Hepatic stellate cell (primary cell): ENCODE results near the gene MAD1L1.
"Not testable (repeated sequence)": the region's sequence is repeated elsewhere in the genome, so short reads cannot be mapped to it uniquely, and the experiment has no call there.

Source experiments
- DNase-seq: peaks from one replicate; pipeline ENCODE4 v3.0.0; 2011; ENCODE audit warnings: low spot score

MAD1L1 gene

DNA sequence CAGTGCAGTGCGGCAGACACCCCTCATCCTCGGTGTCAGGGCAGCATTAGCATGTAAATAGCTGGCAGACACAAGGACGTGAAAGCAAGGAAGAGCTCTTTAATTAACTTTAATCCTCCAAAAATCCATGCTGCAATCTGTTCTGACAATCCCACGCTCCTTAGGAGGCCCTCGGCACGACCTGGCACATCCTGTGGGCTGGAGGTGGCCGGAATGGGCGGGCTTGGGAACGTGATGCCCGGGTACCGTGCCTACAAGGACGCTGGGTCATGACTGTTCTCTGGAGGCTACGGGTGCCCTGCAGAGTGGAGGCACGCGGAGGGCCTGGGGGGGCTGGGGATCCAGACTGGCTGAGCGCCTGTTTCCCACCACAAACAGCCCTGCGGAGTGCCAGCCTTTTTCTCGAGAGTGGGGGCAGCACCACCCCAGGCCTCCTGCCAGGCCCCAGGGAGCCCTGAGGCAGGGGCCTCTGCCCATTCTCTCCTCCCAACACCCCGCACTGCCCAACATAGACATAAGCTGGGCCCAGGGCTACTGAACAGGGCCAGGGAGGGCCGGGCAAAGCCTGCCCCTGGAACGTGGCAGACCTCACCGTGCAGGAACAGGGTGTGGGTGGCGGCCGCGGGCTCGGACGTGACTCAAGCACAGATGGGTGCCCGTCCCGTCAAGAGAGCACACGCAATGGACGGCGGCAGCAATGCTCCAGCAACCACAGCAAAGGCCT lies 189.3 kb downstream of the MAD1L1 start:
- no peak for DNase-seq

DNA sequence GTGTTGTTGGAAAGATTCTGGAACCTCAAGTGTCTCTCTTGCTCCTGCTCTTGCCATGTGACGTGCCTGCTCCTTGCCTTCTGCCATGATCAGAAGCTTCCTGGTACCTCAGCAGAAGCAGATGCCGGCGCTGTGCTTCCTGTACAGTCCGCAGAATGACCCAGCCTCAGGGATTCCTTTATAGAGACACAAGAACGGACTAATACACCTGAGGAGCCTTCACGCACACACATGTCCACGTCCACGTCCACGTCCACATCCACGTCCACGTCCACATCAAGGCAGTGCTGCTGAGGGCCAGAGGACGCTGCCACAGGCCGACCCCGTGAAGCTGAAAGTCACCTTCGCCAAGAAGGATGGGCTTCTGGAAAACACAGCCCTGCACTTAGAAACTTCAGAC lies 190.1 kb downstream of the MAD1L1 start:
- DNase-seq, result no peak

DNA sequence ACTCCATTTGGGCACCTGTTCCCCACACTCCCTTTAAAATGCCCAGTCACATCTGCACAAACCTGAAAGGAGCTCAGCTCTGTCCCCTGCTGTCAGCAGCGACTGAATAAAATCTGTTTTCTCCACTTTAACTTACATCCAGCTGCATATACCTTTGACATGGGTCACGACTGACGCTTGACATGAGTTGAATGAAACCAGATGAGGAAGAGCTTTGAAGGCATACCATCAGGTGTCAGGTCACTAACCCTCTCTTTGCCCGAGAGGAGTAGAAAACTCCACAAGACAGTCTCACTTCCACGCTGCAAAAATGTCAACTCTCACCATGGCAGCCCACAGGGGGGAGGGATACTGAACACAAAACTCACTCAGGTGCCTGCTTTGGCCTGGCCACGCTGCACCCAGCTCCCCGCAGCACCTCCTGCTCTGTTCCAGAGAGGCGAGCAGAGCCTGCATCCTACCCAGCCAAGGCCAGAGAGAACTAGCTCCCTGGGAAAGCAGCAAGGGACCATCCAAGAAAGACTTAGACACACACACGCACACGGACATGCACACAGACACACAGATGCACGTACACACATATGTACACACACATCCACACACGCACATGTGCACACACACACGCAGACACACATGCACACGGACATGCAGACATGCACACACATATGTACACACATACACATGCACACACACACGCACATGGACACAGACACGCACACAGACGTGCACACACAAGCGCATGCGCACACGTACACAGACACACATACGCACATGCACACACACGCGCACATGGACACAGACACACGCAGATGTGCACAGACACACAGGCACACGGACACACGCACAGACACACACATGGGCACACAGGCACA lies 191.0 kb downstream of the MAD1L1 start:
- DNase-seq, result no peak

DNA sequence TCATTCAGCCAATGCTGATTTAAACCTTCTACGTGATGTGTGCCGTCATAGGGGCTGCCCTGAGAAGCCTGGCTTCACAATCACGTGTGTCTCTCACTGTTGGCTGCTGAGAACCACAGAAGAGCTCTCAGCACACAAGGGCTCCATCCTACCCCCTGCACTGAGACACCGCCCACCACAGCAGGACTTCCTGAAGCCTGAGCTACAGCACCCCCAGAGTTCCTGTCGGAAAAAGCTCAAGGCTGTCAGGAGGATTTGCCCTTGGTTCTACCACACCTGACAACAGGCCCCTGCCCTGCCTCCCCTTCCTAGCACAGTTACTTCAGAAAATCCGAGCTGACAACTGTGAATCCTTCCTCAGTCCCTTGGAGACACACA lies 191.9 kb downstream of the MAD1L1 start:
- DNase-seq, result no peak

DNA sequence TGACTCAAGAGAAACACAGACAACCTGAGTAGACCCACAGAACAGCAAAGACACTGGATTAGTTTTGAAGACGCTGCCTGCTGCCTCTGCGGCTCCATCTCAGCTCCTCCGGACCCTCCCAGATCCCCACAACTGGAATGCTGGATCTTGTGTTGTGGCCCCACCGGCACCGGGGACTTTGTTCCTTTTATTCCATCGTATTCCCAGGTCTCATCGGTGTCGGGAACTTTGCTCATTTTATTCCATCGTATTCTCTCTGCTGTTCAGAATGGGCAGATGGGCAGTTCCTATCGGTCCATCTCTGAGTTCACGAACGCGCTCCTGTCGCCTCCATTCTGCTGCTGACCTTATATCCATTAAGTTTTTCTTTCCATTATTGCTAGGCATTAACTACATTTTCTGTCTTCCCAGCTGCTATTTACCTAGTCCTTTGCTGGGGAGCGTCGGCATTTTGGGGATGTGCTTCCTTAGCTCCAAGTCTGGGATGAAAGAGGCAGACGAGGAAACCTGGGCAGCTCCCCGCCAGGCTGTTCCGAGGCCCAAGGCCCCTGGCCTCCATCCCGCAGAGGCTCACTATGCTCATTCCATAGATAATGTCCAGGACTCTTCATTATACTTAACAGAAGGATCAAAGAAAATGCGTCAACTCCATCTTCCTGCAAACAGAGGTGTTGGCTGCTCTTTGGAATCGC lies 192.4 kb downstream of the MAD1L1 start:
- no peak for DNase-seq

DNA sequence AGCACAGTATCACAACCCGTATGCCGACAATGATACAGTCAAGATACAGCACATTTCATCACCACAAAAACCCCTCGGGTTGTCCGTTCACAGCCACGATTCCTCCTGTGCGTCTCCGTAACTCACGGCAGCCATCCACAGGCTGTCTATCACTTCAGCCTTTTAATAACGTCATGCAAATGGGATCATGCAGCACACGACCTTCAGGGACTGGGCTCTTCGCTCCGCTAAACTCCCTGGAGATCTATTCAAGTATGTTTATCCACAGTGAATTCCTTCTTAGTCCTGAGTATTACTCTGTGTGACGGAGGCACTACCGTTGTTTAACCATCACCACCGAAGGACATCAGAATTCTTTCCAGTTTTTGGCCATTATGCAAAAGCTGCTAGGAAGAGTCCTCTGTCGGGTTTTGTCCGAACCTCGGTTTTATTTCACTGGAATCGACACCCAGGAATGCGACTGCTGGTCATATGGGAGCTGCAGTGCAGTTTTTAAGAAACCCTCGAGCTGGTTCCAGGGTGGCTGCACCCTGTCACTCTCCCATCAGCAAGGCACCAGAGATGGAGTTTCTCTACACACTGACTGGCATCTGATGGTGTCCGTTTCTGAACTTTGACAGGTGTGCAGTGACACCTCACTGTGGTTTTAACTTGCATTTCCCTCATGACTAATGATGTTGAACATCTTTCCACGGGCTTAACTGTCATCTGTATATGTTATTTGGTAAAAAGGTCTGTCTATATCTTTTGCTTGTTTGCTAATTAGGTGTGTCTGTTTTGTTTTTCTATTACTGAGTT lies 193.6 kb downstream of the MAD1L1 start:
- DNase-seq, result peak; percentile 47

DNA sequence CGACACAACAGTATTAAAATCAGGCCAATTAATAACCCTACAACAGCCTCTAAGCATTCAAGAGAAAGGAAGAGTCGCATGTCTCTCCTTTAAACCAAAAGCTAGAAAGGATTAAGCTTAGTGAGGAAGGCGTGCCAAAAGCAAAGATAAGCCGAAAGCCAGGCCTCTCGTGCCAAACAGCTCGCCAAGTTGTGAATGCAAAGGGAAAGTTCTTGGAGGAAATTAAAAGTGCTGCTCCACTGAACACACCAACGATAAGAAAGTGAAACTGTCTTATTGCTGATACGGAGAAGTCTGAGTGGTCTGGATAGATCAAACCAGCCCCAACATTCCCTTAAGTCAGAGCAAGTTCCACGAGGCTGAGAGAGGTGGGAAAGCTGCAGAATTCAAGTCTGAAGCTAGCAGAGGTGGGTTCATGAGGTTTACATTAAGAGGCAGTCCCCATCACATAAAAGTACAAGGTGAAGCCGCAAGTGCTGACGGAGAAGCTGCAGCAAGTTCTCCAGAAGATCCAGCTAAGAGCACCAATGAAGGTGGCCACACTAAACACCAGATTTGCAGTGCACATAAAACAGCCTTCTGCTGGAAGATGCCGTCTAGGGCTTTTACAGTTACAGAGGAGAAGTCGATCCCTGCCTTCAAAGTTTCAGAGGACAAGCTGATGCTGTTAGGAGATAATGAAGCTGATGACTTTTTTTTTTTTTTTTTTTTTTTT lies 194.8 kb downstream of the MAD1L1 start:
- peak; percentile 52 for DNase-seq

DNA sequence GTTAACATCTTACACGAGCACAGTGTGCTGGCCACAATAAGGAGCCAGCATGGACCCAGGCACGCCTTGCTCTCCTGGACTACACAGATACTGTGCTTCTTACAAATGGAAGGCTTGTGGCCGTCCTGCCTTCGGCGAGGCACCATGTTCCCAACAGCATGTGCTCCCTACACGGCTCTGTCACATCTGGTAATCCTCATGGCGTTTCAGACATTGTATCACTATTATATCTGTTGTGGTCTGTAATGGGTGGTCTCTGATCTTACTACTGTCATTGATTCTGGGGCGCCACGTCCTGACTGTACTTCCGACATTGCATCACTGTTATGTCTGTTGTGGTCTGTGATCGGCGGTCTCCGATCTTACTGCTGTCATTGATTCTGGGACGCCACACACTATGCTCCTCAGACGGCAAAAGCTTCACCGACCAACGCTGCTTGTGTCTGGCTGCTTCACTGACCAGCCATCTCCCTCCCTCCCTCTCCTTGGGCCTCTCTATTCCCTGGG lies 195.4 kb downstream of the MAD1L1 start:
- peak; percentile 48 for DNase-seq

DNA sequence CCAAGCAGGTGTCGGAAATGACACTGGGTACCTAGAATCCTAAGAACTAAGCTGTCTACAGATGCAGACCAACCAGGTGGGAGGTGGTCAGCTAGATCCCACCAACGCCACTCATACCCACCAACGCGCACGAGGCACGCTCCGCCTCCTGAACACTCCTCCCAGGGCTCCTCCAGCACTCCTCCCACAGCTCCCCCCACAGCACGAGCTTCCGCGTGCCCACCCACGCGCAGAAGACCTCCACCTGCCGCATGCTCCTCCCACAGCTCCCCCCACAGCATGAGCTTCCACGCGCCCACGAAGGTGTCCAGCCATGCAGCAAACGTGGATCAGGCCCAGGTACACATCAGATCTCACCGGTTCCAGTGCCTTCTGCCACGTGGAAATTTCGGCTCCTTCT lies 196.0 kb downstream of the MAD1L1 start:
- DNase-seq, result no peak

DNA sequence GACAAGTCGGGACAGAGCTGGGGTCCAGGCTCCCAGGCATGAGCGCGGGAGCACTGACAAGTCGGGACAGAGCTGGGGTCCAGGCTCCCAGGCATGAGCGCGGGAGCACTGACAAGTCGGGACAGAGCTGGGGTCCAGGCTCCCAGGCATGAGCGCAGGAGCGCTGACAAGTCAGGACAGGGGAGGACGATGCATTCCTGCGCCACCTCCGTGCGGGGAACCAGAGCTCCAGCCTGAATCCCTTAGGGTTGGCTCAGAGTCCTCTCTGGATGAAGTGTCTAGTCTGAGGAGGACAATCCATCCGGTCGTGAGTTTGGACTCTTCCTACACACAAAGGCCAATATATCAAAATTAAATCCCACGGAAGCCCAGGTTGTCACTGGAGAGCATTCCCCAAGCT lies 196.5 kb downstream of the MAD1L1 start:
- DNase-seq, result not testable (repeated sequence)

DNA sequence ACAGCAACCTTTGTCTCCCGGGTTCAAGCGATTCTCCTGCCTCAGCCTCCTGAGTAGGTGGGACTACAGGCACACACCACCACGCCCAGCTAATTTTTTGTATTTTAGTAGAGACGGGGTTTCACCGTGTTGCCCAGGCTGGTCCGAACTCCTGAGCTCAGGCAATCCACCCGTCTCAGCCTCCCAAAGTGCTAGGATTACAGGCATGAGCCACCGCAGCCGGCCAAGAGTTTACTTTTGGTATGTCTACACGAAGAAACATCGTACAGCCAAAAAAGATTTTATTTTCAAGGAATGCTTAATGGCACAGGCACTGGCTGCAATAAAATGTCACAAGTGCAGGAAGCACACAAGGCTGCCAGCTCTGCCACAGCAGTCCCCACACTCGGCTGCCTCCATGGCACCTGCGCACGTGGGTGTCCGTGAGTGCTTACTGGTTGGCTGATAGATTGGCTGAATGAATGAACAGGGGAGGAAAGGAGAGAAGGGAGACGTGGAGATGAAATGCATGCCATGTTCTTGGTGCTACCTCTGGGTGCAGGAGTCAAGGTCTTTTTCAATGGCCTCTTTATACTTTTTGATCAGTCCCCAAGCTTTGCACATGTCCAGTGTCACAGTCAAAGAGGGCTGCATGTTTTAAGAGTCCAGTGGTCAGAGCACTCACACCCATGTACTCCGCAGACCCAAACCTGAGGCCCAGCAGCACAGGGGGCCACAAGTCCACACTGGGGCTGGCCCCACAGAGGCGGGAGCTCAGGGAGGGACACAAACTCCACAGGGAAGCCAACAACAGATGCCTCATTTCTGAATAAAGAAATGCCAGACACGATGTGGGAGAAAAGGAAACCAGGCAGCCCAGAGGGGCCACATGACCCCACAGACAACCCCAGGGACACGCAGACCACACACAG lies 198.2 kb downstream of the MAD1L1 start:
- no peak for DNase-seq

DNA sequence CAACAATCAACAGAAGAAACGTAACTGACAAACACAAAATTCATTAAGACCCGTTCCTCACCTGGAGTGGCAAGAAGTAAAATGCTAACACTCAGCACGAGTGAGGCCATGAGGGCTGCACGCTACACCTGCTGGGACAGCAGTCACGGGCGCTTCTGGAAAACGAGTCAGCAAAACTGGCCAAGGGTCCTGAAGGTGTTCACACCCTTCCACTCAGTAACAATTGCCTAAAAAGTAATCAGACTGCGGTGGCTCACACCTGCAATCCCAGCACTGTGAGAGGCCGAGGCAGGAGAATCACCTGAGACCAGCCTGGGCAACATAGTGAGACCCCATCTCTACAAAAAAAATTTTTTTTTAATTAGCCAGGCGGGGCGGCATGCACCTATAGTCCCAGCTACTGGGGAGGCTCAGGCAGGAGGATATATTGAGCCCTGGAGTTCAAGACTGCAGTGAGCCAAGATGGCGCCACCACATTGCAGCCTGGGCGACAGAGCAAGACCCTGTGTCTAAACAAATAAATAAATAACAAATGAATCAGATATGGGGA lies 199.1 kb downstream of the MAD1L1 start:
- DNase-seq, result no peak

DNA sequence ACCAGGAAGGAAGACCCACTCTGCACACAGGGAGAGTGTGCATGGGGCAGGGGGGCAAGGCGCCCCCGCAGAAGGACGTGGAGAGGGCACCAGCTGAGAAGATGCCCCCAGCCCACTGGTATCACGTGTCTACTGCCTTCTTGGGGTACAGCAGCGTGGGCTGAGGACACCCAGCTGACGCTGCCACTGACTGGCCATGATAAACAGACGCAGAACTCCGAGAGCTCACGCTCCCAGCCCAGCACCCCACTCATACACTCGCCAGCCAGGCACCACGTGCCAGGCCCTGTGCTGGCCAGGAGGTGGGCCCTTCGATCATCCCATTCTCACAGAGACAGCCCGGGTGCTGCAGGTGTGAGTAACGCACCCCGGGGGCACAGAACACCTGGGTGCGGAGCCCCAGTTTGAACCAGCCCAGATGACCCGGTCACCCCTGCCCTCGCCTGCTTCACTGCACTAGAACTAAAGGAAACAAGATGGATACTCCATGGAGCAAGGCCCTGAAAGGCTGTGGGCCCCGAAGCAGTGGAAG lies 199.8 kb downstream of the MAD1L1 start:
- DNase-seq, result no peak

DNA sequence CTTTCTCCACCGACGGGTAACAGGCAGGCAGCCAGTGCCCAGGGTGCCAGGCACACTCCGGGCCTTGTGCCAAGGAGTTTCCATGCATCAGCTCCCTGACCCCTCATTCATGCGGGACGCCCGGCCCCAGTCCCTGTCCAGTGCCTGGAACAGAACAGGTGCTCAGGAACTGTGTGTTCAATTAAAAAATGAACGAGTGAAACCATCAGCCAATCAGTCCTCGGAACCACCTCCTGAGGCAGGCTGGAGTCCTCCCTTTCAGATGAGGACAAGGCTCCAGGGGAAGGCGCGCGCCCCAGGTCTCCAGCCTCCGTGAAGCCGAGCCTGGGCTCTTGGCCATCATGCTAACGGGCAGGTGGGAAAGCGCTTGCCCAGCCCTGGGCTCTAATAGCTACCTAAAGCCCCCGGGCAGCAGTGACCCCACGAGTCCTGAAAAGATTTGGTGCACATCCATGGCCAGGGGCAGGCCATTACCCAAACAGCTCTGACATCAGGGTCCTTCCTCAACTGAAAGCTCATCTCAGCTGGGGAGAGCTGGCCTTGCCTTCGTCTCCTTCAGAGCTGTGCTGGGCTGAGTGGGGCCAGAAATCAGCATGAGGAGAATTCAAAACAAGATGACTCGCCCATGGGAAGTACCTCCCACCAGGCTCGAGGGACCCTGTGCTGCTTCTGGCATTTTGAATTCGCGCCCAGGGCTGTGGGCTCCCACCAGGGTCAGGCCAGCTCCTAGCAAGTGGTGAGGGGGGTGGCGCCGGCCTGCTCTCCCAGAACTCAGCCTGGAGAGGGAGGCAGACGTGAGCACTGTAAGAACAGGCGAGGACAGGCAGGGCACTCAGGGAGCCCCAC lies 200.5 kb downstream of the MAD1L1 start:
- no peak for DNase-seq

DNA sequence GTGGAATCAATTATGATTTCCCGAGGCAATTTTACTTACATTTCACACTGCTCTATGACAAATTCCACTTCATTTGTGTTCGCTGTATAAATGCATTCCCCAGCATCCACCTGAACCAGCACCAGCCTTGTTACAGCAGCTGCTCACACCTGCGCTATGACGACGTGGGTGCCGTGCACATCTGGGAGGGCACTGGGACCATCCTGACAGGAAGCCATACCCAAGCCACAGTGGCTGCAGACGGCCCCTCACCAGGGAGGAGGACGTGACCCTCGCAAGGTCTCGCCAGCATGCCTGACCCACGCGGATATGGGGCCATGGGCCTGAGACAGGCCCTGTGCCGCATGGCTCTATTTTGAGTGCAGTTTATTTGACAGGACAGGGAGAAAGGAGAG lies 201.3 kb downstream of the MAD1L1 start:
- no peak for DNase-seq

DNA sequence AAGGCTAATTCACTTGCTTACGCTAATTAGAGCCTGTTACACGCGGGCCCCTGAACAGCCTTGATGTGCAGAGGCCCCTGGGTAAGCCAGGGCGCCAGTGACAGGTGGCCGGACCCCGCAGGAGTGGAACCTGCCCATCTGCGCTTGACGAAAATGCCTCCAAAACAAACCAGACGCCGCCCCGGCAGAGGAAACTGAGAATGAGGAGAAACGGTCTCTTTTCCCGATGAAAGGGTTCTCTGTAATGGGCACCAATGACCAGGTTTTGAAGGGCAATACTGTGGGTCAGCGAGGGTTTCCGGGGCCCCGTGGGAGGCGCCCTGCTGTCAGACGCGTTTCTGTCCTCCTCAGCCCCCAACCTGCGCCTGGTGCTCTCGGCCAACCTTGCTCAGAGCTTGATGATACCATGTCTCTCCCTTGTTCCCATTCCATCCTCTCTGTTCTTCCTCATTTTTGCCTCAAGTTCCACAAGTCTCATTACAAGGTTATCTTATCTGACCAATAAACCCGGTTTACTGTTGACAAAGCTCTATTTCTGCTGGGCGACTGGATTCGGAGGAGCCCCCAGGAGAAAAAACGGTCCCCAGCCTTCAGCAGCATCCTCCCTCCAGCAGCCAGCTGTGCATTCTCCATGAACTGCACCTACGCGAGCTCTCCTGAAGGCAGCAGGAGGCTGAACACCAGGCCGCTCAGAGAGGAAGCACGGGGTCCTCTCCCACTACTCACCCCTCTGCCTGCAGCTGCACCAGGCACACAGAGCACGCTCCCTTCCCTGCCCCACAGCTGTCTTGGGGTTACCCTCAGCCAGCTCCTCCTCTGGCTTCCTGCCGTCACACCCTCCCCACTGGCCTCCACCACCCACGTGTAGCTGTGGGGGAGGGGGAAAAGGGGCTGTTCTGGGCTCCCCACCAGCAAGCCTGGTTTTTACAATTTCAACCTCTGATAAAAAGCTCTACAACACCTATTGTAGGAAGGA lies 202.0 kb downstream of the MAD1L1 start:
- DNase-seq, result no peak

DNA sequence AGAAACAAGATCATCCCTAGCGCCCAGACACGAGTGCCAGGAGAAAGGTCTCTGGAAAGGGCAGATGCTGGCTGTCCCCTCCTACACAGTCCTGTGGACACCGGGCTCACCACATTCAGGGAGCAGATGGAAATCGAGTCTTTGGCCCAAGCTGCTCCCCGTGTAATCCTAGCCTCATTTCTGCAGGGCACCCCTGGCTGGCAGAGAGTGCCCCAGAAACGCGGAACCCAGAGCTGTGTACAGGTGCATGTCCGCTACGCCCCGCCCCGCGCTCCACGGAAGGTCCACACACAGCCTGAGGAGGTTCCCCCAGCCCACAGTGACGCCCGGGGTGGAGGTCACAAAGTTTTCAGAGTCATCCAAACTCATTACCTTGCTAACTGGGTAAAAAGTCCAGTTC lies 202.8 kb downstream of the MAD1L1 start:
- DNase-seq, result no peak
